Neural cell (in vitro differentiated cells): ENCODE results near the gene DMRT1.

Source experiments
- CTCF ChIP-seq: fragments of 450-650 bp; IDR thresholded peaks from 2 replicates; pipeline ENCODE4 v1.5.1; 2014; ENCODE audit warnings: antibody characterized with exemption, mild to moderate bottlenecking, moderate library complexity; ENCODE audit not compliant: poor library complexity, severe bottlenecking
- EZH2 ChIP-seq: fragments of 200-600, 300-800 bp; shearing (Covaris generic), sonication (generic); IDR thresholded peaks from 2 replicates; pipeline ENCODE4 v1.6.1; 2014; ENCODE audit warnings: antibody characterized with exemption, low read length, borderline replicate concordance, mild to moderate bottlenecking; ENCODE audit not compliant: insufficient read depth, poor library complexity, severe bottlenecking

GRCh38 chr9:908536-909205 is 67.2 kb downstream of the DMRT1 start:
- TF ChIP-seq EZH2 (no peak), CTCF (no peak)
